Measurements from ENCODE around the gene FZD8.

GRCh38 chr10:35650894-35651293 lies 8.8 kb upstream of the FZD8 start:
- no peak for TF ChIP-seq CTCF (IDR thresholded peaks at IDR 0.05; ENCODE audit: insufficient read depth, low read length)
- no peak for TF ChIP-seq REST (IDR thresholded peaks at IDR 0.05; ENCODE audit: insufficient replicate concordance, low read depth)
